GM19025 (cell line): ENCODE data around the gene RAB14.
"Not testable (repeated sequence)": the region's sequence is repeated elsewhere in the genome, so short reads cannot be mapped to it uniquely, and the experiment has no call there.

Source experiments
- ATAC-seq: cut with Tn5 transposase; IDR thresholded peaks from one replicate; pipeline ENCODE4 v1.9.1; 2021; ENCODE audit warnings: mild to moderate bottlenecking, low read depth, moderate library complexity; ENCODE audit not compliant: unreplicated experiment

RAB14 gene

GRCh38 chr9:121169094-121169601 lies 32.5 kb downstream of the RAB14 start:
- ATAC-seq, result no peak

DNA sequence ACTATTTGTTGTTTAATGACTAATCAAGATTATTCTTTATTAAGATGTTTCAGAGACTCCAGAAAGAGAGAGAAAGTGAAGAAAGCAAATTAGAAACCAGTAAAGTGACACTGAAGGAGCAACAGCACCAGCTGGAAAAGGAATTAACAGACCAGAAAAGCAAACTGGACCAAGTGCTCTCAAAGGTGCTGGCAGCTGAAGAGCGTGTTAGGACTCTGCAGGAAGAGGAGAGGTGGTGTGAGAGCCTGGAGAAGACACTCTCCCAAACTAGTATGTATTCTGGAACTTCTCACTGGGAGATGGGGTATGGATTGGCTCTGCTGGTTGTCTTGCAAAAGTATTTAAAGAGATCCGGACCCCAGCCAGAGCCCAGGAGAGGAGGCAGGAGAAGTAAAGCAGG lies 33.6 kb downstream of the RAB14 start:
- no peak for ATAC-seq

GRCh38 chr9:121160025-121160424 lies 41.6 kb downstream of the RAB14 start:
- ATAC-seq, result no peak

GRCh38 chr9:121157939-121158338 lies 43.7 kb downstream of the RAB14 start:
- ATAC-seq, result no peak

- ATAC-seq, result peak; percentile 70
Observed at GRCh38 chr9:121156263-121156731, 45.4 kb downstream of the RAB14 start.

GRCh38 chr9:121154782-121155181 lies 46.9 kb downstream of the RAB14 start:
- ATAC-seq, result no peak

DNA sequence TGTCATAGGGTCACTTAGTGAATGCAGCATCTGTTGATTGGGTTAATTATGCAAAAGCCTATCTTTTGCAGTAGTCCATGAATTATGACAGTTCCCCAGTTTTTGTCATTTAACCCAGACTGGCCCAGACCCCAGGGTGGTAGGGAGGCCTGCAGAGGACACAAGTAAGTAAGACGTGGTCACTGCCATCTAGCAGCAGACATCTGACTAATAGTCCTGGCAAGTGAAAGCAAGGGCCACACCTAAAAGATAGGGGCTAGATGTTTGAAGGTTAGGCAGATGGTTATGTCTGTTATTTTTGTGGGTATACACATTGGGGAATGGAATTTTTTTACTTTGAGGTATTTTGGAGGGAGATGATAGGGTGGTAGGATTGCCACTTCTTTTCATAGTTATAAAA lies 48.0 kb downstream of the RAB14 start:
- ATAC-seq, result no peak

GRCh38 chr9:121150188-121150587 lies 51.5 kb downstream of the RAB14 start:
- no peak for ATAC-seq

- no peak for ATAC-seq
Observed at GRCh38 chr9:121144482-121144881, 57.2 kb downstream of the RAB14 start.

GRCh38 chr9:121143771-121144170 lies 57.9 kb downstream of the RAB14 start:
- ATAC-seq, result no peak

DNA sequence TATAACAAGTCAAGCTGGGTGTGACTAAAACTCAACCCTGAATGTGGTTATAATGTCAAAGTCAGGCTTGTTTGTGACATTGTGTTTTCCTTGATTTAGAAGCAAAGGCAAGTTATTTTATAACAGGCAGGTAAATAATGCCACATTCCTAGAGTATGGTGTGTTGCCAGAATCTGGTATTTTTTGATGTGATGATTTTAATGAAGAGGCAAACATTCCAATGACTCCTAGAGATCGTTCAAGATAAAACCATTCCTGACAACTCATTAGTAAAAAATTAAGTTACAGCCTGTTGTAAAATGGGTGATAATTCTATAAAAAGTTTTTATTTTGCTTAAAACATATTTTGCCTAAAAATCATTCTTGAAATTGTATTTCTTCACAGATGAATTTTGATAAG lies 60.0 kb downstream of the RAB14 start:
- no peak for ATAC-seq

DNA sequence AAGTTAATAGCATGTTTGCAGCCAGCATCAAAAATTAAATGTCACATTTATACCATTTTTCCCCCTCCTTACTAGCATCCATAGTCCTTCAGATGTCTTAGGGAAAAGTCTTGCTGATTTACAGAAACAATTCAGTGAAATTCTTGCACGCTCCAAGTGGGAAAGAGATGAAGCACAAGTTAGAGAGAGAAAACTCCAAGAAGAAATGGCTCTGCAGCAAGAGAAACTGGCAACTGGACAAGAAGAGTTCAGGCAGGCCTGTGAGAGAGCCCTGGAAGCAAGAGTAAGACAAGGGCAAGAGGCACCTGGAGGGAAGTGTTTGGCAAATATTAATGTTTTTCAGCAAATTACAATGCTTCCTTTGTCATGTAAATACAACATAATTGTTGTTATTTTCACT lies 60.4 kb downstream of the RAB14 start:
- ATAC-seq, result no peak

GRCh38 chr9:121140162-121140561 lies 61.5 kb downstream of the RAB14 start:
- ATAC-seq, result no peak

DNA sequence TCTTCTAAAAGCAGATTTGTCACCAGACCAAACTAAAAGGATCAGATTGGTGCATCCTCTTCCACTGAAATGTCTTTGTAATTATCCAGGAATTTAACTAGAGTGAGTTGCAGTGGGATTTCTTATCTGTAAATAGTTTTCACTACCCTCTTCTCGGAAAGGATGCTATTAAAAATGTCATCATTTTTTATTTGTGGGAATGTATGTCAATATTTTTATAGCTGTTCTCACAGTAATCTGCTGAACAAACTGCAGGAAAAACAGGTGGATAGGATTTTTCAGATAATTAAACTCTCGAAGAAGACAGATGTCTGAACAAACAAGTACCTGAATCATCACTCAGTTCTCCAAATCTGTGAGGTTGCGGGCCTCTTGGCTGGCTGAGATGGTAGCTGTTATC lies 62.7 kb downstream of the RAB14 start:
- ATAC-seq, result no peak

GRCh38 chr9:121138561-121138960 lies 63.1 kb downstream of the RAB14 start:
- no peak for ATAC-seq

- ATAC-seq, result no peak
Observed at GRCh38 chr9:121135642-121136041, 66.0 kb downstream of the RAB14 start.

DNA sequence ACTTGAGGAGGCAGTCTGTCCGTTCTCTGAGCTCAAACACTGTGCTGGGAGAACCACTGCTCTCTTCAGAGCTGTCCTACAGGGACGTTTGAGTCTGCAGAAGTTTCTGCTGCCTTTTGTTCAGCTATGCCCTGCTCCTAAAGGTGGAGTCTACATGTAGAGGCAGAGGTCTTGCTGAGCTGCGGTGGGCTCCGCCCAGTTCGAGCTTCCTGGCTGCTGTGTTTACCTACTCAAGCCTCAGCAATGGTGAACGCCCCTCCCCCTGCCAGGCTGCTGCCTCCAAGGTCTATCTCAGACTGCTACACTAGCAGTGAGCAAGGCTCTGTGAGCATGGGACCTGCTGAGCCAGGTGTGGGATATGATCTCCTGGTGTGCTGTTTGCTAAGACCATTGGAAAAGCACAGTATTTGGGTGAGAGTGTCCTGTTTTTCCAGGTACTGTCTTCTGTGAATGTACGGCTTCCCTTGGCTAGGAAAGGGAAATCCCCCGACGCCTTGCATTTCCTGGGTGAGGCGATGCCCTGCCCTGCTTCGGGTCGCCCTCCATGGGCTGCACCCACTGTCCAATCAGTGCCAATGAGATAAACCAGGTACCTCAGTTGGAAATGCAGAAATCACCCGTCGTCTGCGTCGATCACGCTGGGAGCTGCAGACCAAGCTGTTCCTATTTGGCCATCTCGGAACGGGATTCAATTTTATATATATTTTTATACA lies 68.4 kb downstream of the RAB14 start:
- ATAC-seq, result no peak

DNA sequence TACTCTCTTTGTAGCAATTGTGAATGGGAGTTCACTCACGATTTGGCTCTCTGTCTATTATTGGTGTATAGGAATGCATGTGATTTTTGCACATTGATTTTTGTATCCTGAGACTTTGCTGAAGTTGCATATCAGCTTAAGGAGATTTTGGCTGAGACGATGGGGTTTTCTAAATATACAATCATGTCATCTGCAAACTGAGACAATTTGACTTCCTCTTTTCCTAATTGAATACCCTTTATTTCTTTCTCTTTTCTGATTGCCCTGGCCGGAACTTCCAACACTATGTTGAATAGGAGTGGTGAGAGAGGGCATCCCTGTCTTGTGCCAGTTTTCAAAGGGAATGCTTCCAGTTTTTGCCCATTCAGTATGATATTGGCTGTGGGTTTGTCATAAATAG lies 72.3 kb downstream of the RAB14 start:
- not testable (repeated sequence) for ATAC-seq
